ENCODE results near the gene PLK5.

DNA sequence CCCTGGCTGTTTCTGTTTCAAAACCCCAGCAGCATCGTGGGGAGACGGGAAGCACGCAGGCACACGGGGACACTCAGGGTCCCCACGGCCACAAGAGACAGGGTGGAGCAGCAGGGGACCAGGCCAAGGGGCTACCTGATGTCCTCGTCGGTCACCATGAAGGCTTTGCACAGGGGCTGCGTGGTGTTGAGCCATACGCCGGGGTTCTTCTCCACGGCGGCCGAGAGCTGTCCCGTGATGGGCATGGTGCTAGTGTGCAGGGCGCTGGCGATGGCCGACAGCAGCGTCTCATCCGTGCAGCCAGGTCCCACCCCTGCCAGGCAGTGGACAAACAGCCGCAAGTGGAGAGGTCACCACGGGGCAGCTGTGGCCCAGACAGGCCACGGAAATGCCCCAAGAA, 57.1 kb downstream of the PLK5 start:
- TF ChIP-seq, protein P1, sequence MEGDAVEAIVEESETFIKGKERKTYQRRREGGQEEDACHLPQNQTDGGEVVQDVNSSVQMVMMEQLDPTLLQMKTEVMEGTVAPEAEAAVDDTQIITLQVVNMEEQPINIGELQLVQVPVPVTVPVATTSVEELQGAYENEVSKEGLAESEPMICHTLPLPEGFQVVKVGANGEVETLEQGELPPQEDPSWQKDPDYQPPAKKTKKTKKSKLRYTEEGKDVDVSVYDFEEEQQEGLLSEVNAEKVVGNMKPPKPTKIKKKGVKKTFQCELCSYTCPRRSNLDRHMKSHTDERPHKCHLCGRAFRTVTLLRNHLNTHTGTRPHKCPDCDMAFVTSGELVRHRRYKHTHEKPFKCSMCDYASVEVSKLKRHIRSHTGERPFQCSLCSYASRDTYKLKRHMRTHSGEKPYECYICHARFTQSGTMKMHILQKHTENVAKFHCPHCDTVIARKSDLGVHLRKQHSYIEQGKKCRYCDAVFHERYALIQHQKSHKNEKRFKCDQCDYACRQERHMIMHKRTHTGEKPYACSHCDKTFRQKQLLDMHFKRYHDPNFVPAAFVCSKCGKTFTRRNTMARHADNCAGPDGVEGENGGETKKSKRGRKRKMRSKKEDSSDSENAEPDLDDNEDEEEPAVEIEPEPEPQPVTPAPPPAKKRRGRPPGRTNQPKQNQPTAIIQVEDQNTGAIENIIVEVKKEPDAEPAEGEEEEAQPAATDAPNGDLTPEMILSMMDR (IDR thresholded peaks at IDR 0.05), result no peak
- TF ChIP-seq POLR2AphosphoS5 (IDR thresholded peaks at IDR 0.05), result no peak
- TF ChIP-seq POLR2A (IDR thresholded peaks at IDR 0.05), result no peak

Measured in gastroesophageal sphincter (tissue), 3 donors.